H4 (cell line): ENCODE results near the gene TXN2. TPM values are rescaled to one million over a fixed set of nuclear protein-coding genes. Genes with fewer than 3 reads are reported as not detected.
"Not testable (repeated sequence)": the region's sequence is repeated elsewhere in the genome, so short reads cannot be mapped to it uniquely, and the experiment has no call there.

Experiments used
- DNase-seq: peaks from one replicate; pipeline ENCODE4 v3.0.0-alpha.2; 2015; ENCODE audit warnings: low spot score
- total RNA-seq: library from RNA; depleted of rRNA; stranded (reverse); fragments of >200 nt; shearing (Covaris generic); gene quantifications from 2 replicates; pipeline ENCODE4 v1.2.3, GENCODE V29; 2014; rRNA removed

The TXN2 gene, protein sequence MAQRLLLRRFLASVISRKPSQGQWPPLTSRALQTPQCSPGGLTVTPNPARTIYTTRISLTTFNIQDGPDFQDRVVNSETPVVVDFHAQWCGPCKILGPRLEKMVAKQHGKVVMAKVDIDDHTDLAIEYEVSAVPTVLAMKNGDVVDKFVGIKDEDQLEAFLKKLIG
- 13.6 and 15.6 TPM in 2 replicates for total RNA-seq

DNA sequence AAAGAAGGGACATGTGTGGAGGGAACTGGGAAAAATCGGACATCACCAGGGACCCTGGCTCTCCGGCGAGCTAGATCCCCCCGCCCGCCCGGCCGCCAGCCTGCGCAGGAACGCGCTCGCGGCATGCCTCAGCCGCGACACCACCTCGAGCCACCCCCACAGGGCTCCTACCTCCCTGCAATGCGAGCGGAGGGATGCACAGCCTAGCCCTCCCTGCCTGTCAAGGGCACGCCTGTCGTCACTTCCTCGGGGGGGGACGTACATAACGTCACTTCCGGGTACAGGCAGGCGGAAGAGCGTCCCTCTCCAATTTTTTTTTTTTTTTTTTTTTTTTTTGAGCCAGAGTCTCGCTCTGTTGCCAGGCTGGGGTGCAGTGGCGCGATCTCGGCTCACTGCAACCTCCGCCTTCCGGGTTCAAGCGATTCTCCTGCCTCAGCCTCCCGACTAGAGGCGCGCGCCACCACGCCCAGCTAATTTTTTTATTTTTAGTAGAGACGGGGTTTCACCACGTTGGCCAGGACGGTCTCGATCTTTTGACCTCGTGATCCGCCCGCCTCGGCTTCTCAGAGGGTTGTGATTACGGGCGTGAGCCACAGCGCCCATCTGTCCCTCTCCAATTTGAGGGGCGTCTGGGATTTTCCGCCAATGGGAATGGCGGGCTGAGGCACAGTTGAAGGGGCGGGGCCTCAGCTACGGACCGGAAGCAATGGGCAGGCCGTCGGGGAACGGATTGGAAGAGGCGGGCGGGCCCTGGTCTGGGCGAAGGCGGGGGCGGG is at the start of gene TXN2:
Gene TXN2 (minus strand): TSS at position 248 of the 776 bp plus-strand sequence. CDS start 803 bp downstream, outside the sequence.
- DNase-seq: peak; percentile 90

DNA sequence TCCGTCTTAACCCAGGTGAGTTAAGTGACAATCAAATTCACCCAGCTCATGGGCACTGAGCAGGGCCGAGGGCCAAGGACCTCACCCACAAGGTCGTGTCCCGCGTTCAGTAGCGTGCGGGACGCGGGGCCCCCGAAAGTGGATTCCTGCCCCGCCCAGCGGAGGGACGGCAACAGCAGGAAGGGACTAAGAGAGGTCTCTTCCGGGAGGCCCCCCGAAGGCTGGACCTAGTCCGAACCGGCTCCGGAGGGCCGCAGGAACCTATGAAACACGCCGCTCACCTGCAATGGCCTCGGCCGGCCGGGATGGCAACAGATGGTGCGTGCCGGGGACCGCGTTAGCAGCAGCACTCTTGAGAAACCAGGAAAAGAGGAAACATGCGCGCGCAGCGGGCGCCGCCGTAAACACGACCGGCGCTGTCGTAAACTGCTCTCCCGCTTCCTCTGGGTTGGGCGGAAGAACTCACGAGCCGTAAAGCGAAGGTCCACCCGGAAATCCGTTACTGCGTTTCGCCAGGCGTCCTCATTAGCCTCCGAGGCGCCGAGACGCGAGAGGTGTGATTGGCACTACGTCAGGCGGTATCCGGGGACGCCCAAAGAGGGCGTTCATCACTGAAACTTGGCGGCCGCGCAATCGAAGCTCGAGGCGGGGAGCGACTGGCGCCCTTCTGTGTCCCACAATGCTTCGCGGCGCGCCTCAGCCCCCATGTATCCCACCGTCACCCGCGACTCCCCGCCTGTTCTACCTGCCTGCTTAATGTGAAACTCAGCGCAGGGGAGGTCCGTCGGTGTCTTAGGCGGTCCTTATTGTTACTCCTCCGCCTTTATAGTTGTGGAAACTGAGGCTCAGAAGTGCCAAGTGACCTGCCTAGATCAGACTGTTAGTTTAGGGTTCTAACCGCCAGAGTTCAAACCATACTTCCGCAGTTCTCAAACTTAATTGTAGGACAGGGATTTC is 47.6 kb upstream of the TXN2 start, which contains the start of gene EIF3D:
Gene EIF3D (minus strand): TSS at position 372 of the 957 bp plus-strand sequence. CDS start 3,045 bp downstream, outside the sequence.
- peak; percentile 98 for DNase-seq

DNA sequence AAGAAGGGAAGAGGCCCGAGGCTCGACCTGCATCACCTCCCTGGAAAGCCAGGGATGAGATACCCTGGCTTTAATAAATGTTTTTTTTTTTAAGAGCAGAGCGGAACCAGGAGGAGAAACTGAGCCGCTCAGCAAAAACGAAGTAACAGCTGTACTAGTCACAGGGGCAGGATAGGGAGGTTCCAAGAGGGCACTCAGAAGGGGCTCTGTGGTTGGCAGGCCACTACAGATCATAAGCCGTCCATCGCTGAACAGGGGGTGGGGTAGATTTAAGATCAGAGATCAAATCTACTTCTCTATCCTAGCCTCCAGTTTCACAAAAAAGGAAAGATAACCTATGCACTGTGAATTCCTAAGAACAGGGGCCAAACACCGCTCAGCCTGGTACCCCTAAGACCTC is 46.9 kb upstream of the TXN2 start:
- no peak for DNase-seq

DNA sequence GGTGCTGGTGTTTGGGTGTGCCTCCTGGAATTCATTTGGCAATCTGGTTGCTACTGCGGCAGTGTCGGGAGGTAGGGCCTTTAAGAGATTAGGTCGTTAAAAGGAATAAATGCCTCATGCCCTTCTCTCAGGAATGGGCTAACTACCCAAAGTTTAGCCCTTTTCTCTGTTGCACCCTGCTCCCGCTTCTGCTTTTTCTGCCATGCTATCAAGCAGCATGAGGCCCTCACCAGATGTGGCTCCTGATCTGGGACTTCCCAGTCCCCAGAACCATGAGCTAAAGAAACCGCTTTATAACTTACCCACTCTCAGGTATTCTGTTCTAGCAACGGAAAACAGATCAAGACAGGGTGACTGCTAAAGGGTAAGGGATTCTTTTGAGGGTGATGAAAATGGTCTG is 41.2 kb upstream of the TXN2 start:
- no peak for DNase-seq

DNA sequence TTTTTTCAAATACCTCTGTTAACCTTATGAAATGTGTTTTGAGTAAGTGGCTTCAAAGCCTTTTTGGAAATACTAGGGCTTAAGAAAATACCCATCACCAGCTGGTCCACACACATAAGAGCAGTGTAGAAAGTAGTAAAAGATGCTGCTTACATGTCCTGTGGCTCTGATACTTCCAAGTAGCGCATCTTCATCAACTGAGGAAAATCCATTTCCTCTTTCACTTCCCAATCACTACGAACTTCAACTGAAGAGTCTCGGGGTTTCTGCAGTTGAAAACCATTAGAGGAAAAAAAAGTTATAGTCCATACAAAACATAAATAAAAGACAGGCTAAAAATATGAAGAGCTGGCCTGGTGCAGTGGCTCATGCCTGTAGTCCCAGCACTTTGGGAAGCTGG is 39.0 kb upstream of the TXN2 start:
- DNase-seq: no peak

DNA sequence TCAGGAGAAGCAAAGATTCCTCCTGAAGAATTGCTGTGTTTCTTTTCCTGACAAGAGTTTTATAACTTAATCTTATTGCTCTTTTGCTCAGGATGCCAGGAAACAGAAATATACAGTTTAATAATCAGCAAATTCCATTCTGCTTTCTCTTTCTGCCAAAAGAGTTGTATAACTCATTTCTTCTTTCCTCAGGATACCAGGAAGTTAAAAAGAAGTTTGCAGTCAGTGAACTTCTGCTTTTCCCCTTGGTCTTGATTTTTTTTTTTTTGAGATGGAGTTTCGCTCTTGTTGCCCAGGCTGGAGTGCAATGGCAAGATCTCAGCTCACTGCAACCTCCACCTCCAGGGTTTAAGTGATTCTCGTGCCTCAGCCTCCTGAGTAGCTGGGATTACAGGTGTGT is 38.5 kb upstream of the TXN2 start:
- DNase-seq: not testable (repeated sequence)

DNA sequence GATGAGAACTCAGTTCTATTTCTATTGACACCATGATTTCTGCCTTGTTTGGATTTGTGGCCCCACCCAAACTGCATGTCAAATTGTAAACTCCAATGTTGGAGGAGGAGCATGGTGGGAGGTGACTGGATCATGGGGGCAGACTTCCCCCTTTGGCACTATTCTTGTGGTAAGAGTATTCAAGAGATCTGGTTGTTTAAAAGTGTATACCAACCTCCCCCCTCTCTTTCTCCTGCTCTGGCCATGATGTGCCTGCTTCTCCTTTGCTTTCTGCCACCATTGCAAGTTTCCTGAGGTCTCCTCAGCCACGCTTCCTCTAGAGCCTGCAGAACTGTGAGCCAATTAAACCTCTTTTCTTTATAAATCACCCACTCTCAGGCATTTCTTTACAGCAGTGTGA is 33.3 kb upstream of the TXN2 start:
- no peak for DNase-seq

DNA sequence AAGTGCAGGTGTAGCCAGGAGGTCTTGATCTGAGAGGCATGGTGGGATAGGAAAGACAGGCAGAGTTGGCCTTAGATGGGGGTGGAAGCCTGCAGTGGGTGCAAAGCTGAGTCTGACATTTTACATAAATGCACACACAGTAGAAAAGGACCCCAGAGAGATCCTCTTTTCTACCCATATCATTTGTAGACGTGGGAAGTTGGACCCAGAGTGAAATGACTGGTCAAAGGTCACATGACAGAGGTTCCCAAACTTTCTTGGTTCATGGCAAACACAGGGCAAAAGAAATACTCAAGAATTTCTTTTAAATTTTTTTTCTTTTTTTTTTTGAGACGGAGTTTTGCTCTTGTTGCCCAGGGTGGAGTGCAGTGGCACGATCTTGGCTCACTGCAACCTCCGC is 31.6 kb upstream of the TXN2 start:
- no peak for DNase-seq

DNA sequence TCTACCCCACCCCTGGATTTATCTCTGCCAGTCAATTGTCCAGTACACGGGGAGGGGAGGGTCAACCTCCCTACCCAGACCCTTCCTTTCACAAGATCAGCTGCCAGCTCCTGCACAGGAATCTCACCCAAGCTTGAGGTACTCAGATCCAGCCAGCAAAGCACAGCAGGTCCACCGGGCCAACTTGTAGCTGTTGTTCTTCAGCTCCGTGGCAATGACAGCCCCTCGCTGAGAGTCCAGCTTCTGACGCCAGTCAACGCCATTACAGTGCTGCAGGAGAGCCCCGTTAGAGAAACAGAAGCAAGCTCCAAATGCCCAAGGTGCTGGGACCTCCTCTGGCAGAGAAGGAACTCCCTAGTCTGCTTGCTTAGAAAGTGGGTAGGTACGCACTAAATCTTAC is 30.9 kb upstream of the TXN2 start:
- DNase-seq: no peak

DNA sequence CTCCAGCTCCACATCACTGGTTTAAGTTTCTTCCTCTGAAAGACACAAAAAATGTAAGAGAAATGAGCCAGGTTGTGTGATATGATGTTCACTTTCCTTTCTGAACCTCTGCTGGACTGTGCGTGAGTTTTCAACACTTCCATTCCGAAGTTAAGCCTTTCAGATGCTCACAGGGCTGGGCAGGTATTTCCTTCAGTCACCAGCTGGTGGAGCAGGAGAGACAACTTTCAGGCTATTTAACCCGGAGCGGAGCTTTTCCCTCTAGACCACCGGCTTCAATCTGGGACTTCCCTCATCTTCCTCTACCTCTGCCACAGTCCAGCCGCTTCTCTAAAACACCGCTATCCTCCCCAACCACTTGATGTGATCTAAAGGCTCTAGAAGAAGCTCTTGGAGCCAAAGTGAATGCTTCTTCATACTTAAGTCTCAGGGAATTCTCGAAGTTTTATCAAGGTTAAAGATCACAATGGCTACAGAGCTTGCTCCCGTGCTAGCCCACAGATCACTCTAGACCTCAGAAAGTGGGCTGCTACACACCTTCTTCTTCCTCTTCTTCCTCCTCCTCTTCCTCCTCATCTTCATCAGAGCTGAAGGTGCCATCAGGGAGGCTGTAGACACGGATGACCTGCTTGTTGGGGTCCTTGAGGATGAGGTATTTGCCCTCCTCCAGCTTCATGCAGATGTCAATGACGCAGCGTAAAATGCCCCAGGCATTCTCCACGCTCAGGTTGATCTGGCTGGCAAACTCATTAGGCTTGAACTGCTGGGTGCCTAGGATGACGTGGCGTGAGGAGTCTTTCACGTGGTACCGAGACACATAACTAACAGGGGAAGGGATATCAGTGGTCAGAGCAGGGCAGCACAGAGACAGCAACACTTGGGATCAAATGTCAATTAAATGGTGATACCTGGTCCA is 29.8 kb upstream of the TXN2 start:
- peak; percentile 25 for DNase-seq

DNA sequence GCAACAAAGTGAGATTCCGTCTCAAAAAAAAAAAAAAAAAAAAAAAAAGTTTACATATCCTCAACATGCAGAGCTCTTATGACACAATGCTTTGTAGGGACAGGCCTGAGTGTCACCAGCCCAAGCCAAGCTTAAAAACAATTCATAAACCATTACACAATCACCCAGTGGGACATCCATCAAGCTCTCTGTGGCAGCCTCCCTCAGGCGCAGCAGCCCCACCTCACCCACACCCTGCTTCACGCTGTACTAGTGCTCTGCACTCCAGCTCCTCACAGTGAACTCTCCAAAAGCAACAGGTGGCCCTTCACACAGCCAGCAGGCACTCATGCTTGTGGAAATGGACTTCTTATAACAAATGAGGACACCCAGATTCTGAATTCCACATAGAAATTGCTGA is 28.9 kb upstream of the TXN2 start:
- DNase-seq: no peak

DNA sequence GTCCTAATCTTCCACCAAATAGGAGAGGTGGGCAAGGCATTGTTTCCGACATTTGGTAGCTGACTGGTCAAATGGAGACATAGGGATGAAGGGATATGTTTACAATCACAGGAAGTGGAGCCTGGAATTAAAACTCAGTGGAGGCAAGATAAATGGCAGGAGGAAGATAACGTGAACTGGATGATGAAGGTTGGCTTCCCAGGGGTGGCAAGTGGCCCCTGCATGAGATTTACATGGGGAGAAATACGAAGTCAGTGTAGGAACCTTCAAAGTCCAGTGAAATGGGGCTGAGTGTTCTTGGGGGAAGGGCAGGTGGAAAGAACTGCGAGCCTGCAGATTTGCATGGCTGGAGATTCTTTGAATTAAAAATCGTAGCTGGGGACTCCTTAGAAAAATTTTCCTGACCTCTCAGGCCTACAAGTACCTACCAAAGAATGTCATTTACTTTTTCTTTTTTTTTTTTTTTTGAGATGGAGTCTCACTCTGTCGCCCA is 26.1 kb upstream of the TXN2 start:
- no peak for DNase-seq

DNA sequence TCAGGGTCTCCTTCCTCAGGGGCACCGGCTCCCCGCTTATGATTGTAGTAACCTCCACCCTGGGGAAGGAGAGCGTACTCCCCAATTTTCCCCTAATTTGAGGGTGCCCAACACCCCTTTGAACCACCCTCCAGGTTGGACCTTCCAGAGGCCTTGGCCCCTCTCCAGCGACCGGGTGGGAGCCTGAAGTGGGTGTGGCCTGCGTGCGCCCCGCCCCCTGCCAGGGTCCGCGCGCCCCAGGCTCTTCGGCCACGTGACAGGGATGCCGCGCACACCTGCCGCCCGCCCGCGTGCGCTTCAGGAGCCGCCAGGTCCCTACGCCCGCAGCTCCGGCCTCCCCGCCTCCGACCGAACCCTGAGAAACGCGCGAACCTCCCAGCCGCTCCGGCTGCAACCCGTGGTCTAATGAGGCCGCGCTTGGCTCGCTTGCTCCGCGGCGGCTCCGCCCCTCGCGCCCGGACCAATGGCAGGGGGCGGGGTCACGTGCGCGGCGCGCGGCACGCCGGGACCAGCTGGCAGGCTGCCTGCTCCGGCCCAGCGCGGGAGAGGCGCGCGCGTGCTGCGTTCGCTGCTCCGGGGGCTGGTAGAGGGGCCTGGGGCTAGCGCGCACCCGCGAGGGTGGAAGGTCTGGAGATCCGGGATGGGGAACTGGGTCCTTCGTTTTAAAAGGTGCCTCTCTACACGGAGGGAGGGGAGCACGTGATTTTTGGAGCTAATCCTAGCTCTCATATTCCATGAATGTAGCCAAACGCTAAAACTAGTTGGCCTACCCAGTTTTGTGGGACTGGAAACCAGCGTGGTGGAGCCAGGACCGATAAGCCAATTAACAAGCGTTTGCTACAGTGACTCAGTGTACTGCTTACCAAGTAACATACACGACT is 25.4 kb upstream of the TXN2 start, which contains the start of gene FOXRED2:
Gene FOXRED2 (minus strand): TSS at position 404 of the 881 bp plus-strand sequence. CDS start 618 bp downstream, outside the sequence.
- DNase-seq: peak; percentile 62

DNA sequence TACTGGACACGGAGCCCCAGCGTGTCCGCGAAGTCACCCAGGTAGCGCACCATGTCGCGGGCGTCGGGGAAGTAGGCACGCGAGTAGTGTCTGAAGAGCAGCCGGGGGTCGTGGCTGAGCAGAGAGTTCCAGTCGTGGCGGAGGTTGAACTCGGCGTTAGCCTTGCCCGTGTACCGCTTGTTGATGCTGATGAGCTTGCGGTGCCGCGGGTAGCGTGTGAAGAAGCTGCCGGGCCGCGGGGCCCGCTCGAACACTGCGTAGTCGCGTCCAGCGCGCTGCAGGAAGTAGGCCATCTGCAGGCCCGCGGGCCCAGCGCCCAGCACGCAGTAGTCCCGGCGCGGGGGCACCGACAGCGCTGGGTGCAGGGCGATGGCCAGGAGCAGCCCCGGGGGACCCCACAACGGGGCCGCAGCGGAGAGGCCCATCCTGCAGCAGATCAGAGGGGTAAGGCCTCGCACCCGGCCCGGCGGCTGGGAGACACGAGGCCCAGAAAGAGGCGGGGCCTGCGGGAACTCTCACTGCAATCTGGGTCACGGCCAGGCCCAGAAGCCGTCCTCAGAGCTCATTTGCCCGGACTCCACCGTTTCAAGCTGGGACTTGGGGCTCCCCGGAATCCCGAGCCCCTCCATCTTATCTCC is 24.7 kb upstream of the TXN2 start:
- DNase-seq: no peak

DNA sequence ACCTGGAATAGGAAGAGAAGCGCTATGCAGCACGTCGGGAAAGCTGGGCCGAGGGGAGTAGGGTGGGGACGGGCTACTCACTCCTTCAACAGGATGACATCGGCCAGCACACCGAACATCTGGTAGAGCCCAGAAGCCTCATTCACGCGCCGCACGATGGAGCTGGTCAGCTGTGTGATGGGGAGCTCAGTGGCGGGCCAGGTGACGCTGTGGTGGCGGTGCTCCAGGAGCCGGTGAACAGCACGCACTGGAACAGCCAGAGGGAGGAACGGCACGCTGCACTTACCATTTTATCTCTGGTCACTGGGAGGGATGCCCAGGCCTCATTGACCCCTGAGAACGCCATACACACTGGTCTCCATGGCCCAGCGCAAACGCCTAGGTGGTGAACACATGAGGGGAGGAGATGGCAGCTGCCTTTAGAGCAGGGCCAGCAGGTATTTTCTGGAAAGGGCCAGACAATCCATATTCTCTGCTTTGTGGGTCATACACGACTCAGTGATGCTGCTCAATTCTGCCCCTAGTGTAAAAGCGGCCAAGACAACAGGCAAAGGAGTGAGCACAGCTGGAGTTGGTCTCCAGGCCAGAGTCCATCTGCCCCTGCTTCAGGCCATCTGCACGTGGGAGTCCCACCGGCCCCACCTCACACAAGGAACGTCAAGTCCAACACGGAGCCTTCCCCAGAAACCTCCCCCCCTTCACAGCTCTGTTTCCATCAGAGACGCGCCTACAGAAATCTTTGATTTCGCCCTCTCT is 16.6 kb upstream of the TXN2 start:
- DNase-seq: no peak

DNA sequence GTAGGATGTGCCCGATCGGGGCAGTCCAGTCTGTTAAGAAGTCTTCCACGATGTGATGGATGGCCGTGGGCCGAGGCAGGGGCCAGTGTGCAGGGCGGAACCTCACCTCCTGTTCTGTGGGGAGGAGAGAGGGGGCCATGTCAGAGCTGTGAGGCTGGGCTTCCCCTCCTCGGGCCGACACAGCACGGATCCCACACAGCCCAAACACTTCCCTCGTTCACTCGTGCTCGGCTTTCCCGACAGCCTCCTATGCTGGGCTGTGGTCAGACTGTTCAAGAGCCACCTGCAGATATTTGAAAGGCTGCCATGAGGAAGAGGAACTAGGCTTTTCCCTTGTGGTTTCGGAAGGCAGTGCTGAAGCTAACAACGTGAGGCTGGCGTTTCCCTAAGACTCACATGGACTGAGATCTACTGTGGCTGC is 12.3 kb upstream of the TXN2 start:
- no peak for DNase-seq

DNA sequence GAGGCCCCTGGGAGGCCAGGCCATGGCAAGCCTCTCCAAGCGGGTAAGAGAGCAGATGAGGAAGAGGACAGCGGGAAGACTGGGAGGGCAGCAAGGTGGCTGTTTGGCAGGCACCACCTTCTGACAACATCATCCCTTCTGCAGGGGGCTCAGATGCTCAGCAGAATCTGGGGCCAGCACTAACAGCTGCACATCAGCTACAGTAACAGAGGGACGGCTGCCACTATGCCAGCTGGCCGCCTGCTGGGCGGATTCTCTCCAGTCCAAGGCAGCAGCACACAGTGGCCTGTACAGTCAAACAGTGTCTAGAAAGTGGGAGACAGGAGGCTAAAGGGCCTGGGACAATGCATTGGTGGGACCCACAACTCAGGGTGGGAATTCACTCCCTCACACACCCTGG is 10.7 kb upstream of the TXN2 start:
- DNase-seq: no peak

DNA sequence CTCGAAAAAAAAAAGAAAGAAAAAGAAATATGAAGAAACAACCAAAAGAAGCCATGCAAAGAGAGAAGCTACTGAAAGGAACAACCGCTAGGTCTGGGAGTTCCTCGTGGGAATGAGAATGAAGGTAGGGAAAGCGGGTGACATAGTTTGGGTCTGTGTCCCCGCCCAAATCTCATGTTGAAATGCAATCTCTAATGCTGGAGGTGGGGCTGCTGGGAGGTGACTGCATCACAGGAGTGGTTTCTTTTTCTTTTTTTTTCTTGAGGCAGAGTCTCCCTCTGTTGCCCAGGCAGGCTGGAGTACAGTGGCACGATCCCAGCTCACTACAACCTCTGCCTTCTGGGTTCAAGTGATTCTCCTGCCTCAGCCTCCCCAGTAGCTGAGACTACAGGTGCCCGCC is 9.7 kb upstream of the TXN2 start:
- DNase-seq: no peak
